DND-41 (cell line): Measurements from ENCODE around the gene ZBTB6.

Experiments
- ATAC-seq: fragments of 200-7000 bp; cut with Tn5 transposase; 3 replicates; pipeline ENCODE4 v1.9.1; 2021; ENCODE audit warnings: low read depth; ENCODE audit not compliant: insufficient read depth
- DNase-seq: peaks from one replicate; pipeline ENCODE4 v3.0.0-alpha.2; 2020
- H2AFZ ChIP-seq: 2 replicates; pipeline ENCODE4 v1.6.0; 2012; ENCODE audit warnings: low read depth, low read length
- H3K27ac ChIP-seq: 2 replicates; pipeline ENCODE4 v1.5.1; 2012; ENCODE audit warnings: low read length, inconsistent platforms
- H3K27me3 ChIP-seq: fragments of 200-600 bp; sonication (generic); 2 replicates; pipeline ENCODE4 v1.6.0; 2012; ENCODE audit warnings: low read length, mild to moderate bottlenecking, inconsistent platforms; ENCODE audit not compliant: insufficient read depth, poor library complexity
- H3K36me3 ChIP-seq: 2 replicates; pipeline ENCODE4 v1.5.1; 2012; ENCODE audit warnings: low read length, inconsistent platforms; ENCODE audit not compliant: insufficient read depth
- H3K4me1 ChIP-seq: 2 replicates; pipeline ENCODE4 v1.5.1; 2012; ENCODE audit warnings: mild to moderate bottlenecking, low read length; ENCODE audit not compliant: insufficient read depth
- H3K4me2 ChIP-seq: 2 replicates; pipeline ENCODE4 v1.6.0; 2012; ENCODE audit warnings: mild to moderate bottlenecking, moderate library complexity, low read length, inconsistent platforms; ENCODE audit not compliant: insufficient read depth
- H3K4me3 ChIP-seq, 2 experiments: fragments of 200-600 bp in 1 of 2; shearing (Covaris generic) in 1 of 2; 2 replicates each; pipeline ENCODE4 v1.5.1; 2012 to 2016; ENCODE audit warnings: inconsistent platforms in 2 of 2, low read length in 2 of 2, mild to moderate bottlenecking in 2 of 2, low read depth in 1 of 2, moderate library complexity in 1 of 2
- H3K79me2 ChIP-seq: 2 replicates; pipeline ENCODE4 v1.6.0; 2012; ENCODE audit warnings: low read length, inconsistent platforms; ENCODE audit not compliant: insufficient read depth
- H3K9ac ChIP-seq: 2 replicates; pipeline ENCODE4 v1.6.0; 2012; ENCODE audit warnings: low read depth, mild to moderate bottlenecking, inconsistent platforms, low read length, moderate library complexity
- H3K9me3 ChIP-seq: 2 replicates; pipeline ENCODE4 v1.5.1; 2012; ENCODE audit warnings: low read length, moderate library complexity, mild to moderate bottlenecking, inconsistent platforms; ENCODE audit not compliant: insufficient read depth, severe bottlenecking
- H4K20me1 ChIP-seq: 2 replicates; pipeline ENCODE4 v1.6.0; 2012; ENCODE audit warnings: low read length; ENCODE audit not compliant: insufficient read depth
- CTCF ChIP-seq: IDR thresholded peaks from 2 replicates; pipeline ENCODE4 v1.5.1; 2012; ENCODE audit warnings: borderline replicate concordance, low read length, moderate library complexity, mild to moderate bottlenecking; ENCODE audit not compliant: poor library complexity, severe bottlenecking; ENCODE audit errors: extremely low read depth
- EZH2 ChIP-seq: IDR thresholded peaks from 3 replicates; pipeline ENCODE4 v1.6.1; 2012; ENCODE audit warnings: borderline replicate concordance, low read depth, mild to moderate bottlenecking, moderate library complexity, low read length, inconsistent platforms; ENCODE audit not compliant: severe bottlenecking

ZBTB6 gene

DNA sequence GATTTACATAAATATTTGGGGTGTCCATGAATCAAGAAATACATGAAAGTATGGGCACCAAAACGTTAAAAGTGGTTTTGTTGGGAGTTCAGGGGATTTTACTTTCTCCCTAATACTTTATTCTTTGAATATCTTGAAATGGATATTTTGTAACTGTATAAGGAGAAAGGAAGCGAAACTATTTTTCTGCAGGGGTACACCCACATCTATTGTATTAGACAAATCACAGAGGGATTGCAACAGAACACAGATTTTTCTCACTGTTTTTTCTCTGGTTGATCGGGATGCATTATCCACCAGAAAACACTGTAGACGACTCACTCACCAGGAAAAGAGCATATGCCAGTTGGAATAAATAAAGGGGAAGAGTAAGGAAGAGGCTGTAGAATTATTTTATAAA is 26.5 kb upstream of the ZBTB6 start:
- peaks cover 46% of the 10 kb centered on the region for H3K79me2 ChIP-seq
- H3K9me3 ChIP-seq = no peaks in the 10 kb centered on the region
- H3K27ac ChIP-seq = no peak overlapping the region
- DNase-seq = no peak
- no peak for TF ChIP-seq EZH2
- no peak for TF ChIP-seq CTCF
- no peak overlapping the region for H2AFZ ChIP-seq
- H3K36me3 ChIP-seq = peaks cover 20% of the 10 kb centered on the region
- H3K4me3 ChIP-seq = no peak overlapping the region
- H4K20me1 ChIP-seq = no peaks in the 10 kb centered on the region; the same call in 1 of the 2 replicates
- peaks cover 26% of the 10 kb centered on the region for H3K4me1 ChIP-seq
- ATAC-seq = no peak
- H3K27me3 ChIP-seq = no peaks in the 10 kb centered on the region
- H3K4me2 ChIP-seq = no peak overlapping the region
- no peak overlapping the region for H3K9ac ChIP-seq

DNA sequence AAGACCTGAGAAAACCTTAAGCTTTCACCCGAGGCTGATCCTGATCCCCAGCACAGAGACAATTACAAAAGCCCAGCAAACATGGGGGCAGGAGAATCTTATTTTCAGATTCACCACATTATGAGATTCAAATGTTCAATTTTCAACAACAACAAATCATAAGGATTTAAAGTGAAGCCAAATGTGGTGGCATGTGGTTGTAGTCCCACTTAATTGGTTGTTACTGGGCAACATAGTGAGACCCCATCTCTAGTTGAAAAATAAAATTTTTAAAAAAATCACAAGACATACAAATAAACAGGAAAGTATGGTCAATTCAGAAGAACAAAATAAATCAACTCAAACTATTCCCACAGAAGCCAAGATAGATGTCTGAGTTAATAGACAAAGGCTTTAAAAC is 23.8 kb upstream of the ZBTB6 start:
- Histone ChIP-seq H3K4me2 (no peak overlapping the region), H3K27ac (no peak overlapping the region), H3K36me3 (peaks cover 20% of the 10 kb centered on the region), H3K4me1 (peaks cover 27% of the 10 kb centered on the region), H2AFZ (no peak overlapping the region), H3K79me2 (peaks cover 46% of the 10 kb centered on the region), H3K9ac (no peak overlapping the region), H3K9me3 (no peaks in the 10 kb centered on the region), H3K4me3 (no peak overlapping the region), H3K27me3 (no peaks in the 10 kb centered on the region), H4K20me1 (no peaks in the 10 kb centered on the region)
- ATAC-seq = no peak
- no peak for DNase-seq
- no peak for TF ChIP-seq CTCF
- no peak for TF ChIP-seq EZH2

DNA sequence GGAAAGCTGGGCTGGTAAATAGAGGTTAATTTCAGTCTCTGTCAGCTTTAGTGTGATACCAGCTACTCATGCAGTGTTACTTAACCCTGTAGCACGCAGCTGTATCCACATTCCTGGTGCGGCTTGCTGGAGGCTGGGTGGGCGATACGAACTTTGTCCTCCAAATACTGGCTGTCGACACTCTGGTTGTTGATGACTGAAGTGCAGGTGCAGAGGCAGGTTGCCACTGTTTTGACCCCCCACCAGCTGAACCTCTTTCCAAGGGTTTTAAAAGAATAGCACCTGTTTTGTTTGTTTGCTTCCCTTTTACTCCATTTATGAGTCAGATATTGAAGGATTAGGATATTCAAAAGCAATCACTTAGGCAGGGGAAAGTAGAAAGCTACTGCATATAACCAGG is 23.3 kb upstream of the ZBTB6 start:
- no peak overlapping the region for H3K4me2 ChIP-seq
- H3K27ac ChIP-seq = no peak overlapping the region
- no peak overlapping the region for H2AFZ ChIP-seq
- ATAC-seq = no peak
- H3K4me3 ChIP-seq = no peak overlapping the region
- peaks cover 20% of the 10 kb centered on the region for H3K36me3 ChIP-seq
- peaks cover 46% of the 10 kb centered on the region for H3K79me2 ChIP-seq
- TF ChIP-seq CTCF (no peak), EZH2 (no peak)
- DNase-seq = no peak
- no peaks in the 10 kb centered on the region for H3K27me3 ChIP-seq
- no peaks in the 10 kb centered on the region for H4K20me1 ChIP-seq
- H3K9me3 ChIP-seq = no peaks in the 10 kb centered on the region
- peaks cover 23% of the 10 kb centered on the region for H3K4me1 ChIP-seq
- H3K9ac ChIP-seq = no peak overlapping the region
